H1 (cell line): ENCODE measurements around the gene LARP4B. TPM values are rescaled to one million over a fixed set of nuclear protein-coding genes. Genes with fewer than 3 reads are reported as not detected.

ENCODE experiments used
- CTCF ChIA-PET: fragments of 300-600 bp; sonication (Branson Sonifier 250); formaldehyde crosslinking; loops from one replicate; lab custom pipeline; 2021; ENCODE audit not compliant: partially characterized antibody; lab: Charles Lee
- POLR2A ChIA-PET: fragments of 300-600 bp; sonication (Branson Sonifier 250); formaldehyde crosslinking; loops from one replicate; lab custom pipeline; 2021; ENCODE audit warnings: inconsistent platforms; ENCODE audit not compliant: partially characterized antibody; lab: Charles Lee
- DNase-seq, 2 experiments: peaks; one replicate each; pipeline versions ENCODE4 v3.0.0 to v3.0.0-alpha.2; 2010 to 2022; ENCODE audit warnings: low spot score in 2 of 2, low read depth in 1 of 2, mixed read lengths in 1 of 2
- FAIRE-seq: peaks from 2 replicates; lab custom pipeline; 2011; peaks lifted over from hg19 to GRCh38; lab: Jason Lieb, UNC
- H2AFZ ChIP-seq: 2 replicates; pipeline ENCODE4 v1.8.1; 2012; ENCODE audit warnings: low read length, inconsistent platforms
- H2AK5ac ChIP-seq: 2 replicates; pipeline ENCODE4 v1.6.1; 2013; ENCODE audit warnings: low read depth, low read length
- H2BK120ac ChIP-seq: replicated peaks from 2 replicates; pipeline ENCODE3; 2013; ENCODE audit warnings: low read depth, low read length, inconsistent platforms
- H2BK12ac ChIP-seq: 2 replicates; pipeline ENCODE4 v1.6.1; 2013; ENCODE audit warnings: low read depth, low read length
- H2BK15ac ChIP-seq: 2 replicates; pipeline ENCODE4 v1.6.1; 2013; ENCODE audit warnings: low read length
- H2BK20ac ChIP-seq: 2 replicates; pipeline ENCODE4 v1.6.1; 2013; ENCODE audit warnings: low read length
- H2BK5ac ChIP-seq: 2 replicates; pipeline ENCODE4 v1.6.1; 2013; ENCODE audit warnings: low read depth, low read length
- H3K14ac ChIP-seq: 2 replicates; pipeline ENCODE4 v1.6.1; 2013; ENCODE audit warnings: inconsistent platforms; ENCODE audit not compliant: insufficient read length
- H3K18ac ChIP-seq: 2 replicates; pipeline ENCODE4 v1.6.1; 2013; ENCODE audit warnings: low read length; ENCODE audit errors: extremely low read depth
- H3K23ac ChIP-seq: 2 replicates; pipeline ENCODE4 v1.6.1; 2013; ENCODE audit warnings: inconsistent platforms; ENCODE audit not compliant: insufficient read length
- H3K23me2 ChIP-seq: 2 replicates; pipeline ENCODE4 v1.6.1; 2013; ENCODE audit warnings: low read depth, low read length
- H3K27ac ChIP-seq: 2 replicates; pipeline ENCODE4 v1.6.1; 2011; ENCODE audit warnings: low read depth, low read length, inconsistent platforms
- H3K27me3 ChIP-seq, 4 experiments: replicated peaks in 1 of 4; 1 replicate in 1 of 4; 2 replicates in 3 of 4; pipeline versions ENCODE4 v1.6.1 to v1.8.1; 2011 to 2013; ENCODE audit warnings: low read length in 3 of 4, mild to moderate bottlenecking in 3 of 4, inconsistent platforms in 2 of 4, mixed read lengths in 2 of 4, moderate library complexity in 1 of 4; ENCODE audit not compliant: control insufficient read depth in 3 of 4, insufficient read depth in 3 of 4; ENCODE audit errors: extremely low read depth in 1 of 4
- H3K36me3 ChIP-seq, 4 experiments: 2 replicates each; pipeline versions ENCODE4 v1.6.1 to v1.8.1; 2011 to 2013; ENCODE audit warnings: mild to moderate bottlenecking in 4 of 4, low read length in 3 of 4, moderate library complexity in 2 of 4, control low read depth in 1 of 4, inconsistent platforms in 1 of 4; ENCODE audit not compliant: insufficient read depth in 4 of 4, control insufficient read depth in 2 of 4
- H3K4ac ChIP-seq: replicated peaks from 2 replicates; pipeline ENCODE3; 2013; ENCODE audit warnings: low read length, low read depth, mixed read lengths, inconsistent platforms; ENCODE audit not compliant: insufficient read length
- H3K4me1 ChIP-seq, 4 experiments: replicated peaks in 1 of 4; 1 replicate in 1 of 4; 2 replicates in 3 of 4; pipeline versions ENCODE4 v1.6.1 to v1.8.1; 2011 to 2013; ENCODE audit warnings: low read length in 3 of 4, inconsistent platforms in 2 of 4, mixed read lengths in 1 of 4; ENCODE audit not compliant: insufficient read depth in 4 of 4, control insufficient read depth in 3 of 4
- H3K4me2 ChIP-seq, 2 experiments: 2 replicates each; pipeline versions ENCODE4 v1.6.1 to v1.8.1; 2011 to 2013; ENCODE audit warnings: low read depth in 2 of 2, low read length in 2 of 2, control low read depth in 1 of 2, inconsistent platforms in 1 of 2, mild to moderate bottlenecking in 1 of 2; ENCODE audit not compliant: insufficient read depth in 1 of 2
- H3K4me3 ChIP-seq, 4 experiments: fragments of 200-600, 300-600 bp in 1 of 4; sonication (generic), shearing (Covaris generic), sonication (Bioruptor Twin) in 1 of 4; 2 replicates each; pipeline versions ENCODE4 v1.5.1 to v1.8.1; 2011 to 2016; ENCODE audit warnings: low read length in 4 of 4, low read depth in 3 of 4, control low read depth in 2 of 4, inconsistent platforms in 2 of 4, mild to moderate bottlenecking in 2 of 4, mixed read lengths in 1 of 4, moderate library complexity in 1 of 4; ENCODE audit not compliant: insufficient read depth in 2 of 4; ENCODE audit errors: extremely low read depth in 1 of 4
- H3K56ac ChIP-seq: replicated peaks from 2 replicates; pipeline ENCODE3; 2013; ENCODE audit warnings: low read depth, mild to moderate bottlenecking, mixed read lengths, low read length, inconsistent platforms; ENCODE audit not compliant: insufficient read length
- H3K79me1 ChIP-seq: 2 replicates; pipeline ENCODE4 v1.6.1; 2013; ENCODE audit warnings: low read depth, low read length, control low read depth
- H3K79me2 ChIP-seq, 2 experiments: 2 replicates each; pipeline versions ENCODE4 v1.6.1 to v1.8.1; 2012 to 2013; ENCODE audit warnings: low read length in 2 of 2, mild to moderate bottlenecking in 2 of 2, inconsistent platforms in 1 of 2; ENCODE audit not compliant: insufficient read depth in 2 of 2, control insufficient read depth in 1 of 2
- H3K9ac ChIP-seq, 4 experiments: replicated peaks in 1 of 4; 1 replicate in 1 of 4; 2 replicates in 3 of 4; pipeline versions ENCODE4 v1.6.1 to v1.8.1; 2011 to 2013; ENCODE audit warnings: low read depth in 3 of 4, low read length in 3 of 4, control low read depth in 2 of 4, mild to moderate bottlenecking in 2 of 4, moderate library complexity in 2 of 4, inconsistent platforms in 1 of 4; ENCODE audit errors: extremely low read depth in 1 of 4
- H3K9me3 ChIP-seq, 2 experiments: 2 replicates each; pipeline versions ENCODE4 v1.6.1 to v1.8.1; 2012 to 2013; ENCODE audit warnings: mild to moderate bottlenecking in 2 of 2, moderate library complexity in 2 of 2, control low read depth in 1 of 2, inconsistent platforms in 1 of 2, low read depth in 1 of 2, low read length in 1 of 2, mixed read lengths in 1 of 2; ENCODE audit not compliant: insufficient read depth in 2 of 2
- H4K20me1 ChIP-seq, 2 experiments: replicated peaks in 1 of 2; 2 replicates each; pipeline versions ENCODE3 to v1.8.1; 2011 to 2013; ENCODE audit warnings: inconsistent platforms in 2 of 2, low read length in 2 of 2, mild to moderate bottlenecking in 1 of 2; ENCODE audit not compliant: insufficient read depth in 2 of 2, control insufficient read depth in 1 of 2
- H4K5ac ChIP-seq: 2 replicates; pipeline ENCODE4 v1.6.1; 2013; ENCODE audit warnings: low read length, low read depth, mixed read lengths, inconsistent platforms; ENCODE audit not compliant: insufficient read length
- H4K8ac ChIP-seq: 2 replicates; pipeline ENCODE4 v1.8.0; 2013; ENCODE audit warnings: mild to moderate bottlenecking, moderate library complexity, low read length, inconsistent platforms; ENCODE audit not compliant: insufficient read depth; ENCODE audit errors: extremely low read depth
- H4K91ac ChIP-seq: replicated peaks from 2 replicates; pipeline ENCODE3; 2013; ENCODE audit warnings: low read length, mixed read lengths, inconsistent platforms; ENCODE audit not compliant: insufficient read length
- CEBPB ChIP-seq: IDR thresholded peaks from 2 replicates; pipeline ENCODE4 v1.6.1; 2012; ENCODE audit warnings: low read depth, low read length
- KDM1A ChIP-seq: fragments of 200-600, 300-600 bp; sonication (generic); IDR thresholded peaks from 2 replicates; pipeline ENCODE4 v1.7.1; 2016; ENCODE audit warnings: mild to moderate bottlenecking, low read length, borderline replicate concordance
- WGBS, 2 experiments: shearing (Covaris generic) in 1 of 2; methylation state at CpG; one replicate each; pipeline versions ENCODE4 v1.1.6 to v1.1.7; 2013 to 2015; ENCODE audit warnings: low lambda C conversion rate in 2 of 2, mixed read lengths in 2 of 2, inconsistent platforms in 1 of 2, low coverage in 1 of 2, missing lambda C conversion rate in 1 of 2; ENCODE audit not compliant: insufficient replicate concordance in 2 of 2, insufficient coverage in 1 of 2, insufficient read length in 1 of 2; ENCODE audit errors: extremely low coverage in 1 of 2, missing lambda C conversion rate in 1 of 2; 5-methylcytosine and 5-hydroxymethylcytosine counted together
- polyA plus RNA-seq, 7 experiments: library from polyadenylated mRNA; depleted of rRNA in 3 of 7; stranded (reverse) in 5 of 7; unstranded in 2 of 7; fragments of >200 nt in 5 of 7; fragments of 200-250 nt in 2 of 7; gene quantifications; 1 replicate in 5 of 7; 2 replicates in 1 of 7; 4 replicates in 1 of 7; pipeline versions ENCODE4 v1.2.1 to v1.2.3, GENCODE V29; 2011 to 2013; ENCODE audit warnings: missing spikeins in 2 of 7, mixed read lengths in 2 of 7
- total RNA-seq: library from RNA; stranded (reverse); fragmentation: NEBNext Ultra II Directional; extraction: Animal tissue kit (Norgen Biotek cat#: 25700); gene quantifications from 2 replicates; pipeline ENCODE4 v1.2.1, GENCODE V29; 2021

The LARP4B gene
- total and polyA plus RNA-seq, 2 of the 8 experiments (the other 6 are each of a cell fraction or from before 2014, with no cell fraction given) = 20.1 to 78.6 TPM

DNA sequence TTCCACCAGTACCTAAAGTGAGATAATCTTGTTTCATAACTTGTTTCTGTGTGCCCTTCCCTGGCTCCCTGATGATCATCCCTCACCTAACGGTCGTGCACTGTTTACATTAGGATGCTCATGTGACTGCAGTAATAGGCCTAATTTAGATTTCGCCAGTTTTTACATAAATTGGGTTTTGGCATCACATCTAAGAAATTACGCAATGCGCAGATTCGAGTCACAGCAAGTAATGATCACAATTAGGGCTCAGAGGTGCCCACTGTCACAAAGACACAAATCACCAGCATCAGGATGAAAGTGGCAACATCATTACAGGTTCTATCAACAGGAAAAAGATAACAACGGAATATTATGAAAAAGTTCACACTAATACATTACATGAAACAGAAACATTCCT lies 94.7 kb downstream of the LARP4B start:
- Histone ChIP-seq H3K18ac (no peak overlapping the region), H3K79me2 (peaks cover 0 to 11% of the 10 kb centered on the region in 2 experiments; a peak in 2 of 4 replicates), H3K4me2 (no peak overlapping the region), H4K5ac (no peak overlapping the region), H4K8ac (no peak overlapping the region), H4K20me1 (no peaks in the 10 kb centered on the region), H3K23ac (no peak overlapping the region), H2BK20ac (no peak overlapping the region), H3K36me3 (peaks cover 0 to 40% (median 18%) of the 10 kb centered on the region in 4 experiments; a peak in 7 of 8 replicates), H2BK12ac (no peak overlapping the region), H3K4me3 (no peak overlapping the region), H4K91ac (no peak overlapping the region), H3K4ac (no peak overlapping the region), H3K9me3 (no peaks in the 10 kb centered on the region), H3K4me1 (no peaks in the 10 kb centered on the region), H3K14ac (no peak overlapping the region), H3K56ac (no peak overlapping the region), H2AK5ac (no peak overlapping the region), H3K23me2 (no peaks in the 10 kb centered on the region), H3K27me3 (no peaks in the 10 kb centered on the region), H2BK120ac (no peak overlapping the region)
- FAIRE-seq = no peak
- WGBS, 2 experiments = 94% methylated on average over 7 of the region's 7 CpGs; no CpG with 5 or more reads in 1 of the 2 experiments
- CTCF ChIA-PET = interaction anchor here (1.7 kb wide), 1 partner anchor 22 kb away, joined by 6 read pairs; no protein-coding TSS in a partner anchor
- POLR2A ChIA-PET = no interaction called here
- TF ChIP-seq KDM1A = no peak
- TF ChIP-seq CEBPB = peak; percentile 65; the same call in 1 of the 2 replicates
- TF ChIP-seq, all 59 proteins: peak for 1
- no peak for DNase-seq
- Histone ChIP-seq H2AFZ (no peak overlapping the region), H3K27ac (no peak overlapping the region), H2BK15ac (no peak overlapping the region), H2BK5ac (no peak overlapping the region), H3K9ac (no peak overlapping the region), H3K79me1 (peaks cover 3% of the 10 kb centered on the region; the same call in 1 of the 2 replicates)
